WERI-Rb-1 (cell line): ENCODE data around the gene TMEM117.

Source experiments
- DNase-seq: peaks from one replicate; pipeline ENCODE4 v3.0.0-alpha.2; 2020
- H3K27ac ChIP-seq: fragments of 250-450 bp; sonication (Bioruptor Pico); 2 replicates; pipeline ENCODE4 v1.5.1; 2020; ENCODE audit warnings: mild to moderate bottlenecking, moderate library complexity
- H3K27me3 ChIP-seq: fragments of 250-450 bp; sonication (Bioruptor Pico); 2 replicates; pipeline ENCODE4 v1.5.1; 2021; ENCODE audit warnings: mild to moderate bottlenecking, low read depth, moderate library complexity; ENCODE audit not compliant: insufficient read depth, severe bottlenecking
- H3K36me3 ChIP-seq: fragments of 250-450 bp; sonication (Bioruptor Pico); 2 replicates; pipeline ENCODE4 v1.5.1; 2020; ENCODE audit warnings: mild to moderate bottlenecking, moderate library complexity
- H3K4me3 ChIP-seq: 2 replicates; pipeline ENCODE4 v1.5.1; 2011; ENCODE audit warnings: low read depth, mild to moderate bottlenecking, control low read depth, low read length
- H3K9me3 ChIP-seq: fragments of 250-450 bp; sonication (Bioruptor Pico); 2 replicates; pipeline ENCODE4 v1.5.1; 2021; ENCODE audit warnings: mild to moderate bottlenecking, moderate library complexity; ENCODE audit not compliant: severe bottlenecking
- TF ChIP-seq, protein P1 (sequence below): IDR thresholded peaks from 2 replicates; pipeline ENCODE4 v1.5.1; 2011; ENCODE audit warnings: low read depth, mild to moderate bottlenecking, control low read depth, inconsistent platforms, low read length

TMEM117 gene

DNA sequence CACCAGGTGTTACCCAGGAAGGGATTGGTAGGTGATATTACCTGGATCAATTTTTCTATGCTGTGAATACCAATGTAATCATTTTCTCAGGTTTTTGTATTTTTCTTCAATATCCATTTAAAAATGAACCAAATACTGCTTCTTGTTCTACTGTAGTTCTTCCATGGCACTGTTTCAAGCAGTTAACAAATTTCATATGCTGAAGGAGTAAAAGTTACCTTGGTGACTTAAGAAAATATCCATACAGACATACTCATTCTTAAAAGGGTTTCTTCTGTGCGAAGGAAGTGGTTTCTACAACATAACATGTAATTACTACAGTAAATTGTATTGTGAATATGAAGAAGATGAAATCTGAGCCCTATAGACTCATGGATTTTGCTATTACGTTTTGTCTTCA lies 222.5 kb downstream of the TMEM117 start:
- H3K27ac ChIP-seq, result no peak overlapping the region
- no peak overlapping the region for H3K4me3 ChIP-seq
- no peaks in the 10 kb centered on the region for H3K27me3 ChIP-seq
- TF ChIP-seq, protein P1, sequence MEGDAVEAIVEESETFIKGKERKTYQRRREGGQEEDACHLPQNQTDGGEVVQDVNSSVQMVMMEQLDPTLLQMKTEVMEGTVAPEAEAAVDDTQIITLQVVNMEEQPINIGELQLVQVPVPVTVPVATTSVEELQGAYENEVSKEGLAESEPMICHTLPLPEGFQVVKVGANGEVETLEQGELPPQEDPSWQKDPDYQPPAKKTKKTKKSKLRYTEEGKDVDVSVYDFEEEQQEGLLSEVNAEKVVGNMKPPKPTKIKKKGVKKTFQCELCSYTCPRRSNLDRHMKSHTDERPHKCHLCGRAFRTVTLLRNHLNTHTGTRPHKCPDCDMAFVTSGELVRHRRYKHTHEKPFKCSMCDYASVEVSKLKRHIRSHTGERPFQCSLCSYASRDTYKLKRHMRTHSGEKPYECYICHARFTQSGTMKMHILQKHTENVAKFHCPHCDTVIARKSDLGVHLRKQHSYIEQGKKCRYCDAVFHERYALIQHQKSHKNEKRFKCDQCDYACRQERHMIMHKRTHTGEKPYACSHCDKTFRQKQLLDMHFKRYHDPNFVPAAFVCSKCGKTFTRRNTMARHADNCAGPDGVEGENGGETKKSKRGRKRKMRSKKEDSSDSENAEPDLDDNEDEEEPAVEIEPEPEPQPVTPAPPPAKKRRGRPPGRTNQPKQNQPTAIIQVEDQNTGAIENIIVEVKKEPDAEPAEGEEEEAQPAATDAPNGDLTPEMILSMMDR, result no peak
- no peaks in the 10 kb centered on the region for H3K36me3 ChIP-seq
- DNase-seq, result no peak
- H3K9me3 ChIP-seq, result no peaks in the 10 kb centered on the region

DNA sequence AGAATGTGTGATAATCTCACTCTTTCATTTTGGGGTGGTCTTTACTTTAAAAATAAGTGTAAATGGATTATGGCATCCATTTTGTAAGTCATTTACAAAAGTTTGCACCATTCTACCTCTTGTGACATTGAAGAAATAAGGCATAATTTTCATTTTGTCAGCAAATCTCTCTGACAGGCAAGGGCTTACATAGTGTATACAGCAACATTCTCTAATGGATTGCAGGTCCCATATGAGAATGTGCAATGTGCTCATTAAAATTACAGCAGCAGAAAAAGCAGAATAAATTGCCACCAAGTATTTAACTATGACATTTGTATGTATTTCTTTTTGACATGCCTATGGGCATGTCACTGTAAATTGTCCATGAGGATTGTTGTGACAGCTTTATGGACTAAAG lies 223.6 kb downstream of the TMEM117 start:
- H3K4me3 ChIP-seq, result no peak overlapping the region
- TF ChIP-seq, protein P1, result no peak
- H3K27me3 ChIP-seq, result no peaks in the 10 kb centered on the region
- H3K36me3 ChIP-seq, result no peaks in the 10 kb centered on the region
- H3K27ac ChIP-seq, result no peak overlapping the region
- no peaks in the 10 kb centered on the region for H3K9me3 ChIP-seq
- DNase-seq, result no peak

DNA sequence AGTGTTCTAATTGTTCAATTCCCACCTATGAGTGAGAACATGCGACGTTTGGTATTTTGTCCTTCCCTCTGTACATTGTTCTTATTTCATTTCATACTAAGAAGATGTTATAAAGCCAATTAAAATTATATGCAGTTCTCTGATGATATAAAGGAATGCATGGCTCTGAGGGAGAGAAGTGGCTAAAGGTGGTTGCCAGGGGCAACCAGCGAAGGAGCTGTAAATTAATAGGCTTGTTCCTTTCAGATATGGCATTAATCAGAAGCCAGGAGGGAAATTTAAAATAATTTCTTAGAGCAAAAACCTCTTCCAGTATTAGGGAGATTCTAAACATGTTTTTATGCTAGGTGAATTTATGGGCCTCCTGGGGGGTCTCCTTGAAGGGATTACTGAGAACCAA lies 227.8 kb downstream of the TMEM117 start:
- TF ChIP-seq, protein P1, result no peak
- H3K36me3 ChIP-seq, result no peaks in the 10 kb centered on the region

DNA sequence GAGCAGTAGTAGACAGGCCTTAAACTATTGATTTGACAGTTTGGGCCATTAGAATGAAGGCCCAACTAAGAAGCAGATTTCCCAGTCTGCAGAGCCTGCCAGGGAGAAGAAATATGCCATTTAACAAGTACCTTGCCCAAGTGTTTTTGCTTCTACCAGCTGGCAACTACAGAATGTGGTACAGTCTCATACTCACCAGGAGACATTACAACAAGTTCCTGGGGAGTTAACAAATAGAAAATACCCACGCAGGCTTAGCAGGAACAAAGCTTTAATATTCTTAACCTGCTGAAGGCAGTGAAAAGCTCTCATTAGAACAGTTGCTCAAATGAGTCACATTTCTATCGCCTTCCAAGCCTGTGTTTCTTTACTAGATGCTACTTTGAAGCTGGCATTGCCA lies 241.0 kb downstream of the TMEM117 start:
- Histone ChIP-seq H3K9me3 (no peaks in the 10 kb centered on the region), H3K4me3 (no peak overlapping the region), H3K27ac (no peak overlapping the region), H3K36me3 (no peaks in the 10 kb centered on the region), H3K27me3 (no peaks in the 10 kb centered on the region)
- no peak for DNase-seq
- TF ChIP-seq, protein P1, result no peak

More for the DNA sequence above, 227.8 kb downstream of the TMEM117 start:
- Histone ChIP-seq H3K27me3 (no peaks in the 10 kb centered on the region), H3K27ac (no peak overlapping the region), H3K4me3 (no peak overlapping the region), H3K9me3 (no peaks in the 10 kb centered on the region)
- DNase-seq, result no peak

DNA sequence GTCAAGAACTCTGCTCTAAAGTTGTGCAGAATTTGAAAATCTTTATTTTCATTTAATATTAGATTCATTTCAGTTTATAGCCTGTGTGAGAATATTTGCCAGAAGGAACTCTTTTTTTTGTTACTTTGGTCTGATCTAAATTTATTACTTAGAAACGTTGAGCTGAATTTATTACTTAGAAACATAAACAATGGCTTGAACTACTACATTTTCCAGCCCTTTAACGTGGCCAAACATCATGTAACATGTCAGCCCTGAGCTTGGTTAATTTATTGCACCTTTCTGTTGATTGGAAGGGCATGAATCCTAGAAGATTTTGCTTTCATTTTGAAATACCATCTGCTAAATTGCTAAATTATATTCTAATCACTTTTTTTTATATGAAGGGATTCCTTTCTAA lies 241.4 kb downstream of the TMEM117 start:
- H3K36me3 ChIP-seq, result no peaks in the 10 kb centered on the region
- no peaks in the 10 kb centered on the region for H3K9me3 ChIP-seq
- TF ChIP-seq, protein P1, result no peak
- no peak for DNase-seq
- no peak overlapping the region for H3K27ac ChIP-seq
- H3K4me3 ChIP-seq, result no peak overlapping the region
- no peaks in the 10 kb centered on the region for H3K27me3 ChIP-seq

DNA sequence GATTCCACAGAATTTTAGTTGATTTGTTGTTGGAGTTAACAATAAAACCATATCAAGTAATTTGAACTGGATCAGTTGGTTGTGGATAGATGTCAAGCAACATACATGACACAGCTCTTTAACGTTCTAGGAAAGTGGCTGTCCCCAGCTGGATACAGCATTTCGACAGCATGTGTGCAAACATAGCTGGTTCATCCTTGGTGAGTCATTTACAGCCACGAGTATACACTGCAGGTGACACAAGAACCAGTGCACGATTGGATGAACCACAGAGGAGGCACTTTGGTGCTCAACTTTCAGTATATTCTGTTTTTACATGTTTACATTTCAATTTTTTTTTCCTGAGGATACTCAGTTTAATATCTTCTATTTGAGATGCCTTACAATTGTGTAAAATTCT lies 242.4 kb downstream of the TMEM117 start:
- H3K27me3 ChIP-seq, result no peaks in the 10 kb centered on the region
- no peaks in the 10 kb centered on the region for H3K9me3 ChIP-seq
- no peak for DNase-seq

More for the DNA sequence above, 242.4 kb downstream of the TMEM117 start:
- Histone ChIP-seq H3K27ac (no peak overlapping the region), H3K36me3 (no peaks in the 10 kb centered on the region), H3K4me3 (no peak overlapping the region)
- TF ChIP-seq, protein P1, result no peak
